Upper lobe of left lung (tissue), 6 donors: ENCODE data around the gene TBC1D9B. TPM values are rescaled to one million over a fixed set of nuclear protein-coding genes. Genes with fewer than 3 reads are reported as not detected.

Experiments used
- ATAC-seq, 2 donors: fragments of 200-7000 bp; cut with Tn5 transposase; one replicate each; pipeline ENCODE4 v1.9.1; 2022; ENCODE audit warnings: mild to moderate bottlenecking in 2 of 2, moderate library complexity in 2 of 2; ENCODE audit not compliant: low FRiP score in 2 of 2
- DNase-seq, 2 donors: peaks; one replicate each; pipeline ENCODE4 v3.0.0-alpha.2; 2019 to 2020
- H3K27ac ChIP-seq, 4 donors: fragments of 200-600 bp; sonication (generic); one replicate each; pipeline ENCODE4 v1.5.1; 2016 to 2019
- H3K27me3 ChIP-seq, 4 donors: fragments of 200-600 bp; sonication (generic); one replicate each; pipeline ENCODE4 v1.5.1; 2017 to 2019
- H3K36me3 ChIP-seq, 4 donors: fragments of 200-600 bp; sonication (generic); one replicate each; pipeline ENCODE4 v1.5.1; 2016 to 2019
- H3K4me1 ChIP-seq, 4 donors: fragments of 200-600 bp; sonication (generic); one replicate each; pipeline ENCODE4 v1.5.1; 2018 to 2019
- H3K4me3 ChIP-seq, 4 donors: fragments of 200-600 bp; sonication (generic); one replicate each; pipeline ENCODE4 v1.5.1; 2017 to 2019; ENCODE audit warnings: mild to moderate bottlenecking in 2 of 4, moderate library complexity in 1 of 4
- H3K9me3 ChIP-seq, 4 donors: fragments of 200-600 bp; sonication (generic); one replicate each; pipeline ENCODE4 v1.5.1; 2018 to 2019
- CTCF ChIP-seq, 6 experiments: fragments of 450-650 bp in 4 of 6; fragments of 200-600 bp in 2 of 6; sonication (generic) in 2 of 6; IDR thresholded peaks; one replicate each; pipeline ENCODE4 v1.5.1; 2016 to 2019; ENCODE audit warnings: antibody characterized with exemption in 6 of 6
- EP300 ChIP-seq, 4 donors: sonication (generic); formaldehyde crosslinking; IDR thresholded peaks; one replicate each; pipeline ENCODE4 v1.5.1; 2017; ENCODE audit warnings: antibody characterized with exemption in 4 of 4, control low read depth in 2 of 4
- POLR2A ChIP-seq, 4 donors: fragments of 450-650 bp; IDR thresholded peaks; one replicate each; pipeline ENCODE4 v1.5.1; 2016 to 2017; ENCODE audit warnings: antibody characterized with exemption in 4 of 4, mild to moderate bottlenecking in 2 of 4
- POLR2AphosphoS5 ChIP-seq, 2 donors: sonication (generic); formaldehyde crosslinking; IDR thresholded peaks; one replicate each; pipeline ENCODE4 v1.5.1; 2017; ENCODE audit warnings: antibody characterized with exemption in 2 of 2
- WGBS, 2 donors: methylation state at CpG; one replicate each; pipeline ENCODE4 v1.1.5; 2017 to 2018; 5-methylcytosine and 5-hydroxymethylcytosine counted together
- total RNA-seq, 6 donors: library from RNA; depleted of rRNA in 4 of 6; stranded (reverse); fragments of >200 nt in 4 of 6; gene quantifications; one replicate each; pipeline versions ENCODE4 v1.1.0 to v1.2.1, GENCODE V29; 2016 to 2021
- donor health status: DM: no; HTN: no; CAD: no; lungs with moderate emphysema.
- donor health status: DM: no; HTN: yes; CAD: no; lungs with severe emphysema.

The TBC1D9B gene
- total RNA-seq, 6 donors from 2014 or later = 66.4 to 228 (median 110) TPM

- Histone ChIP-seq H3K9me3 (no peaks in the 10 kb centered on the region), H3K4me1 (no peaks in the 10 kb centered on the region), H3K36me3 (peaks cover 12 to 94% (median 79%) of the 10 kb centered on the region in 4 donors), H3K27me3 (no peaks in the 10 kb centered on the region), H3K4me3 (no peak overlapping the region), H3K27ac (no peak overlapping the region)
- WGBS, 2 donors = 93 to 97% methylated on average over 3 of the region's 3 CpGs
- TF ChIP-seq CTCF (IDR thresholded peaks at IDR 0.05) (no peak), POLR2AphosphoS5 (IDR thresholded peaks at IDR 0.05) (no peak), POLR2A (IDR thresholded peaks at IDR 0.05) (no peak), EP300 (IDR thresholded peaks at IDR 0.05) (no peak)
- ATAC-seq (no peak), DNase-seq (no peak)
Measured at GRCh38 chr5:179870952-179871351, 36.7 kb downstream of the TBC1D9B start.

GRCh38 chr5:179870403-179870903, 37.2 kb downstream of the TBC1D9B start:
- H3K4me1 ChIP-seq = no peaks in the 10 kb centered on the region
- 70 to 94% methylated on average over 4 to 15 of the region's 17 CpGs for WGBS, 2 donors
- no peaks in the 10 kb centered on the region for H3K27me3 ChIP-seq
- TF ChIP-seq POLR2AphosphoS5 (IDR thresholded peaks at IDR 0.05) (no peak), CTCF (IDR thresholded peaks at IDR 0.05) (peak in 2 of 6 experiments; percentile 13 to 60)
- no peak overlapping the region for H3K27ac ChIP-seq
- H3K36me3 ChIP-seq = peaks cover 12 to 94% (median 77%) of the 10 kb centered on the region in 4 donors
- H3K9me3 ChIP-seq = no peaks in the 10 kb centered on the region
- ATAC-seq (peak in 1 of 2 donors; percentile 33), DNase-seq (no peak)
- no peak overlapping the region for H3K4me3 ChIP-seq

- ATAC-seq = no peak
- Histone ChIP-seq H3K36me3 (peaks cover 12 to 94% (median 80%) of the 10 kb centered on the region in 4 donors), H3K4me1 (no peaks in the 10 kb centered on the region), H3K9me3 (no peaks in the 10 kb centered on the region), H3K27me3 (no peaks in the 10 kb centered on the region), H3K27ac (no peak overlapping the region), H3K4me3 (no peak overlapping the region)
- 92 to 100% methylated on average over 6 to 15 of the region's 16 CpGs for WGBS, 2 donors
- TF ChIP-seq POLR2A (IDR thresholded peaks at IDR 0.05) (no peak), CTCF (IDR thresholded peaks at IDR 0.05) (no peak), POLR2AphosphoS5 (IDR thresholded peaks at IDR 0.05) (no peak)
- no peak for DNase-seq
Measured at GRCh38 chr5:179869641-179870402, 37.9 kb downstream of the TBC1D9B start.

GRCh38 chr5:179869101-179869500, 38.6 kb downstream of the TBC1D9B start:
- ATAC-seq (no peak), DNase-seq (no peak)
- peaks cover 5 to 94% (median 78%) of the 10 kb centered on the region in 4 donors for H3K36me3 ChIP-seq
- H3K27me3 ChIP-seq = no peaks in the 10 kb centered on the region
- H3K4me1 ChIP-seq = no peaks in the 10 kb centered on the region
- TF ChIP-seq EP300 (IDR thresholded peaks at IDR 0.05) = no peak
- TF ChIP-seq CTCF (IDR thresholded peaks at IDR 0.05) = no peak
- TF ChIP-seq POLR2AphosphoS5 (IDR thresholded peaks at IDR 0.05) = no peak
- H3K9me3 ChIP-seq = no peaks in the 10 kb centered on the region
- 71 to 91% methylated on average over 1 to 5 of the region's 5 CpGs for WGBS, 2 donors
- H3K4me3 ChIP-seq = no peak overlapping the region
- H3K27ac ChIP-seq = no peak overlapping the region

GRCh38 chr5:179868541-179868940, 39.2 kb downstream of the TBC1D9B start:
- Histone ChIP-seq H3K27me3 (no peaks in the 10 kb centered on the region), H3K4me3 (no peak overlapping the region), H3K4me1 (no peaks in the 10 kb centered on the region), H3K9me3 (no peaks in the 10 kb centered on the region), H3K36me3 (peaks cover 0 to 94% (median 79%) of the 10 kb centered on the region in 4 donors), H3K27ac (no peak overlapping the region)
- no peak for ATAC-seq
- peak in 1 of 2 donors; percentile 75 for DNase-seq
- 97% methylated on average over 10 to 13 of the region's 14 CpGs for WGBS, 2 donors
- TF ChIP-seq POLR2A (IDR thresholded peaks at IDR 0.05) = no peak
- TF ChIP-seq EP300 (IDR thresholded peaks at IDR 0.05) = no peak
- TF ChIP-seq CTCF (IDR thresholded peaks at IDR 0.05) = no peak
- TF ChIP-seq POLR2AphosphoS5 (IDR thresholded peaks at IDR 0.05) = no peak
